Psoas muscle (tissue), 8 donors: ENCODE results near the gene BCL2L15. TPM values are rescaled to one million over a fixed set of nuclear protein-coding genes. Genes with fewer than 3 reads are reported as not detected.

ENCODE experiments used
- ATAC-seq, 4 donors: fragments of 200-7000 bp; cut with Tn5 transposase; one replicate each; pipeline ENCODE4 v1.9.1; 2020; ENCODE audit warnings: moderate library complexity in 3 of 4, mild to moderate bottlenecking in 2 of 4
- DNase-seq, 2 donors: peaks; one replicate each; pipeline ENCODE4 v3.0.0-alpha.2; 2020
- H3K27ac ChIP-seq: fragments of 200-600 bp; one replicate; pipeline ENCODE4 v1.8.0; 2022
- H3K27me3 ChIP-seq, 3 donors: fragments of 200-600 bp in 1 of 3; one replicate each; pipeline versions ENCODE4 v1.6.1 to v1.8.0; 2013 to 2022; ENCODE audit warnings: low read length in 2 of 3, mild to moderate bottlenecking in 2 of 3, moderate library complexity in 1 of 3; ENCODE audit not compliant: insufficient read depth in 3 of 3
- H3K36me3 ChIP-seq, 2 donors: fragments of 200-600 bp in 1 of 2; one replicate each; pipeline versions ENCODE4 v1.6.1 to v1.8.0; 2013 to 2022; ENCODE audit warnings: low read depth in 1 of 2, mild to moderate bottlenecking in 1 of 2, moderate library complexity in 1 of 2; ENCODE audit not compliant: insufficient read depth in 1 of 2
- H3K4me1 ChIP-seq: fragments of 200-600 bp; one replicate; pipeline ENCODE4 v1.8.0; 2022
- H3K4me3 ChIP-seq: fragments of 200-600 bp; one replicate; pipeline ENCODE4 v1.8.0; 2022; ENCODE audit warnings: mild to moderate bottlenecking
- H3K9me3 ChIP-seq: fragments of 200-600 bp; one replicate; pipeline ENCODE4 v1.8.0; 2022
- WGBS, 3 donors: extraction: QIAGEN DNeasy Blood & Tissue Kit; methylation state at CpG; one replicate each; pipeline versions ENCODE4 v1.1.6 to v1.1.7; 2013; 5-methylcytosine and 5-hydroxymethylcytosine counted together
- intact Hi-C, 2 donors: fragments of 100-400 bp; cut with DNase I; formaldehyde crosslinking; loops; one replicate each; pipeline versions ENCODE4 v1.11.0 to v1.14.2; 2022
- polyA plus RNA-seq, 3 donors: library from polyadenylated mRNA; stranded (reverse); fragments of 200-250 nt; gene quantifications; one replicate each; pipeline ENCODE4 v1.2.3, GENCODE V29; 2013
- total RNA-seq, 4 donors: library from RNA; stranded (reverse); fragmentation: NEBNext Ultra II Directional in 2 of 4; extraction: Animal tissue kit (Norgen Biotek cat#: 25700) in 2 of 4; gene quantifications; one replicate each; pipeline versions ENCODE4 v1.2.1 to v1.2.4, GENCODE V29; 2021 to 2023
- TF ChIP-seq, protein P1 (sequence below): fragments of 200-600 bp; IDR thresholded peaks from one replicate; pipeline ENCODE4 v1.8.0; 2022; ENCODE audit warnings: antibody characterized with exemption
- donor health status: healthy with polysubstance abuse.
- donor health status: DM: no; HTN: no; CAD: no; lungs with moderate emphysema.
- donor health status: Bipolar disorder and iron deficiency.
- donor health status: healthy.
- donor health status: DM: yes; HTN: yes; CAD: no.
- donor health status: DM: no; HTN: no; CAD: no.
- donor health status: DM: no; HTN: no; CAD: no.
- donor health status: DM: yes; HTN: yes; CAD: no.

The BCL2L15 gene
- total and polyA plus RNA-seq, 7 donors = 0.03 to 0.44 (median 0.26) TPM

DNA sequence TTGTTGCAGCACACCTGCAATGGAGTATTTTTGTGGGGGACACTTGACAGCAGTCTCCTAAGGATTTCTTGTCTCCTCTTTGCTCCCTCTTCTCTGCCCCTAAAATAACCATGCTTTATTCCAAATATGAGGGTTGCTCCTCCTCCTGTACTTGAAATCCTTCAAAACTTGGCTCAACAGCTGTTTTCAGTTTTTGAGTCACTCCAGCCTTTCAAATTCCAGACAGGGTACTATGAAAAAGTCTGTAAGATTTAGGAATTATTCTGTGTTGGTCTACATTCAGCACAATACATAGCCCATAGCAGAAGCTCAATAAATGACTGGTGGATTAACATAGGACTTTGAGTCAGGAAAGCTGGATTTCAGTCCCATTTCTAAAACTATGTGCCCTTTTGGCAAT is 11.7 kb upstream of the BCL2L15 start:
- TF ChIP-seq, protein P1, sequence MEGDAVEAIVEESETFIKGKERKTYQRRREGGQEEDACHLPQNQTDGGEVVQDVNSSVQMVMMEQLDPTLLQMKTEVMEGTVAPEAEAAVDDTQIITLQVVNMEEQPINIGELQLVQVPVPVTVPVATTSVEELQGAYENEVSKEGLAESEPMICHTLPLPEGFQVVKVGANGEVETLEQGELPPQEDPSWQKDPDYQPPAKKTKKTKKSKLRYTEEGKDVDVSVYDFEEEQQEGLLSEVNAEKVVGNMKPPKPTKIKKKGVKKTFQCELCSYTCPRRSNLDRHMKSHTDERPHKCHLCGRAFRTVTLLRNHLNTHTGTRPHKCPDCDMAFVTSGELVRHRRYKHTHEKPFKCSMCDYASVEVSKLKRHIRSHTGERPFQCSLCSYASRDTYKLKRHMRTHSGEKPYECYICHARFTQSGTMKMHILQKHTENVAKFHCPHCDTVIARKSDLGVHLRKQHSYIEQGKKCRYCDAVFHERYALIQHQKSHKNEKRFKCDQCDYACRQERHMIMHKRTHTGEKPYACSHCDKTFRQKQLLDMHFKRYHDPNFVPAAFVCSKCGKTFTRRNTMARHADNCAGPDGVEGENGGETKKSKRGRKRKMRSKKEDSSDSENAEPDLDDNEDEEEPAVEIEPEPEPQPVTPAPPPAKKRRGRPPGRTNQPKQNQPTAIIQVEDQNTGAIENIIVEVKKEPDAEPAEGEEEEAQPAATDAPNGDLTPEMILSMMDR = no peak
- Histone ChIP-seq H3K27me3 (no peaks in the 10 kb centered on the region), H3K4me1 (peaks cover 9% of the 10 kb centered on the region), H3K9me3 (no peaks in the 10 kb centered on the region), H3K36me3 (peaks cover 4 to 83% of the 10 kb centered on the region in 2 donors), H3K4me3 (no peak overlapping the region), H3K27ac (no peak overlapping the region)
- no peak for DNase-seq
- intact Hi-C loops = loop anchor here in 1 of 2 donors (10.0 kb wide), 1 partner anchor 64 kb away; no protein-coding TSS in a partner anchor
- ATAC-seq = no peak

DNA sequence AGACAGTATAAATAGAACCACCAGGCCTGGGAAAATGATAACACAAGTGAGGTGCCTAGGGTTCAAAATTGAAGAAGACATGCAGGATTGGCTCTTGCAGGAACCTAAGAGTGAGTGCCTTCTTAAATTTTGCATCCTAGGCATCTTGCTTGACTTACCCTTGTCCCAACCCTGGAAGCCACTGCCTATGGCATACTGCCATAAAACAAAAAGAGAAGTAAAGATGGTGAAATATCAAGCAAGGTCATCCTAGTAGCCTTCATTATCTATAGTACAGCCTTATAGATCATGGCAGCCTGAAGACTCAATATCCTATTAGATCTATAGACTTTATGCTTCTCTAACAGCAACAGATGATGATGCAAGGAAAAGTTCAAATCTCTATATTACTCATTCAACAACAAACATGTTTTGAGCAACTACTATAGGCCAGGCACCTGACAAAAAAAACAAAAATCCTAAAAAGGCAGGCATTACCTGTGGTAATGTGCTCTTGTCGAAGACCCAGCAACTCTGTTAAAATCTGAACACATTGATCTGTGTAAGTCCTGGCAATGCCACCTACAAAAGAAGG is 10.9 kb upstream of the BCL2L15 start:
- no peaks in the 10 kb centered on the region for H3K27me3 ChIP-seq
- H3K36me3 ChIP-seq = peaks cover 4 to 87% of the 10 kb centered on the region in 2 donors
- no peaks in the 10 kb centered on the region for H3K9me3 ChIP-seq
- intact Hi-C loops = loop anchor here in 1 of 2 donors (10.0 kb wide), 1 partner anchor 64 kb away; no protein-coding TSS in a partner anchor
- TF ChIP-seq, protein P1 = no peak
- H3K4me1 ChIP-seq = peaks cover 2% of the 10 kb centered on the region
- WGBS, 3 donors = 94 to 97% (median 95%) methylated on average over 1 of the region's 1 CpG
- no peak overlapping the region for H3K4me3 ChIP-seq
- ATAC-seq (no peak), DNase-seq (no peak)
- H3K27ac ChIP-seq = no peak overlapping the region

DNA sequence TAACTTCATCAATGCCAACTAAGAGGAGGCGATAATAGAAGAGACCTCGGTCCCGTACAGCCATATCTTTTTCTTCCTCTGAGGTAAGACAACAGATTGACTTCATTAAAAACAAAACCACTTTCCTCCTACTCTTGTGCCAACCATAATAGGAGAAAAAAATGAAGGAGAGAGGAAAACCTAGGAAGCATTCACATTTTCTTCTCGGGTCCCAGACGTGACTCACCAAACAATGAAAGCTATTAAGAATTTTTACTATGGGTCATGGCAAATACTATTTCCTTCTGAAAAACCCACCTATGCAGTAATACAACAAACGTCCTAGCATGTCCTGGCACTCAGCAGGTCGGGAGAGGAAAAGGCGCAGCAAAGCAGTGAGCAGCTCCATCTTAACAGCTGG is 8.6 kb upstream of the BCL2L15 start:
- Histone ChIP-seq H3K4me1 (no peaks in the 10 kb centered on the region), H3K4me3 (no peak overlapping the region), H3K9me3 (no peaks in the 10 kb centered on the region), H3K36me3 (peaks cover 4 to 72% of the 10 kb centered on the region in 2 donors), H3K27me3 (no peaks in the 10 kb centered on the region), H3K27ac (no peak overlapping the region)
- TF ChIP-seq, protein P1 = no peak
- WGBS, 3 donors = 91 to 93% (median 93%) methylated on average over 8 of the region's 8 CpGs
- intact Hi-C loops = loop anchor here in 1 of 2 donors (10.0 kb wide), 1 partner anchor 61 kb away; no protein-coding TSS in a partner anchor
- no peak for DNase-seq
- ATAC-seq = no peak

DNA sequence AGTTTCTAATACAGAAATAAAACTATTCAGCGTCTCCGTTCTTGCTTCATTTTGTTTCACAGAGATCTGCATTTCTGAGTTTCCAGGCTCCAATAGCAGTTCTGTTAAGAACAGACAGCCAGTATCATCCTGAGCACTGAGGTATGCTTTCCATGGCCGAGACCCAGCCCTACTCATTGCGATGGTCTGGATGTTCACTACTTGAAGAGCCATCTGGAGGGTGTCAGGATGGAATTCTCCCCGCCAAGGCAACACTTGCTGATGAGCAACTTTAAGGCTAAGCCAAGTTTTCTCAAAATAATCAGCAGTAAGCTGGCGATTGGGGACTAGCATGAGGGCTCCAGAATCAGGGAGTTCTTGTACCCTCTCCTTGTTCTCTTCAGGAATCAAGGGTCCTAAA is 7.7 kb upstream of the BCL2L15 start:
- WGBS, 3 donors = 88 to 92% (median 89%) methylated on average over 6 of the region's 6 CpGs

More for the DNA sequence above, 7.7 kb upstream of the BCL2L15 start:
- Histone ChIP-seq H3K27me3 (no peaks in the 10 kb centered on the region), H3K4me3 (no peak overlapping the region), H3K27ac (no peak overlapping the region), H3K36me3 (peaks cover 3 to 64% of the 10 kb centered on the region in 2 donors), H3K4me1 (no peaks in the 10 kb centered on the region), H3K9me3 (no peaks in the 10 kb centered on the region)
- intact Hi-C loops = loop anchor here in 1 of 2 donors (10.0 kb wide), 1 partner anchor 60 kb away; no protein-coding TSS in a partner anchor
- ATAC-seq (no peak), DNase-seq (no peak)
- TF ChIP-seq, protein P1 = no peak
